Measurements from ENCODE around the gene CDC42BPB. TPM values are rescaled to one million over a fixed set of nuclear protein-coding genes. Genes with fewer than 3 reads are reported as not detected.

Gene CDC42BPB
- total and polyA plus RNA-seq, 2 of the 13 experiments (the other 11 are each of a cell fraction or from before 2014, with no cell fraction given) = 19.7 to 32.3 TPM

DNA sequence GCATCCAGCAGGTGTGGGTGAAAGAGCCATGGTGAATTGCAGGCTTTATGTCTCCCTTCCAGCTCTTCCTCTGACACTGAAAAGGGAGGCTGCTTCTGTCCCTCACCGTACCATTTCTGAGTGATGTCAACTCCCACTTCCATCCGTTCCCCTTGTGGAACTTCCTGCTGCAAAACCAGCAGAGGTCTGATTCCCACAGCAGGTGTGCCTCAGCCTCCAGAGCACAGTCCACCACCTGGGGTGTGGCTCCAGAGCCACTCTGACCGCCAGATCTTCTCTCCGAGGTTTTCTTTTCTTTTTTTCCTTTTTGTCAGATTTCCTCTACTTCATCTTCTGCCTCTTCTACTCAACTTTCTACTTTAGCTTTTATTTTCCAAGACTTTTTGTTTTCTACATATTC is 62.7 kb downstream of the CDC42BPB start:
- no peaks in the 10 kb centered on the region for H3K79me2 ChIP-seq (ENCODE audit: insufficient read depth, low read length)
- H3K27me3 ChIP-seq (ENCODE audit: control insufficient read depth in 1 of 2, insufficient read depth in 2 of 2, low read length in 2 of 2) = no peaks in the 10 kb centered on the region; a peak in 1 of 5 replicates
- no peaks in the 10 kb centered on the region for H4K20me1 ChIP-seq (ENCODE audit: insufficient read depth, low read length)
- peaks cover 22 to 59% of the 10 kb centered on the region in 2 experiments for H3K36me3 ChIP-seq (replicated peaks in 1 of 2; ENCODE audit: control insufficient read depth in 1 of 2, insufficient read depth in 2 of 2, low read length in 2 of 2)
- no peaks in the 10 kb centered on the region for H3K4me1 ChIP-seq (ENCODE audit: insufficient read depth, low read length)
- DNase-seq (ENCODE audit: low spot score) (no peak), FAIRE-seq (no peak), ATAC-seq (no peak)
- no peaks in the 10 kb centered on the region for H3K9me3 ChIP-seq (ENCODE audit: low read length)
- WGBS (ENCODE audit: low lambda C conversion rate) = 97% methylated on average over 4 of the region's 4 CpGs
- no peak overlapping the region for H3K9ac ChIP-seq (ENCODE audit: insufficient read depth, low read depth, low read length)
- intact Hi-C loops (cut with micrococcal nuclease; ENCODE audit: unreplicated experiment) = no loop called here
- CTCF ChIA-PET (ENCODE audit: low intra/inter-chr PET ratio, low total read pairs) = no interaction called here
- no TSS peak for BruUV-seq (replicated peaks)
- H3K27ac ChIP-seq (ENCODE audit: extremely low read length, insufficient read depth, low read length) = no peak overlapping the region
- in situ Hi-C loops (cut with HindIII; ENCODE audit: extremely low pct_ligation_motif_present, low pct_unique_long_range_greater_than_20kb) = no loop called here
- no peak overlapping the region for H3K4me3 ChIP-seq (replicated peaks in 1 of 3; ENCODE audit: insufficient read depth in 1 of 3, low read depth in 2 of 3, low read length in 3 of 3)
- no peak overlapping the region for H3K4me2 ChIP-seq (ENCODE audit: low read depth, low read length)
- POLR2A ChIA-PET = no interaction called here
- H2AFZ ChIP-seq (ENCODE audit: low read length) = no peak overlapping the region
- no peak for TF ChIP-seq MIER3 (CRISPR knock-in tag; IDR thresholded peaks at IDR 0.05; ENCODE audit: borderline replicate concordance)
- TF ChIP-seq ZNF121 (CRISPR knock-in tag; IDR thresholded peaks at IDR 0.05) = no peak
- TF ChIP-seq, protein P1, sequence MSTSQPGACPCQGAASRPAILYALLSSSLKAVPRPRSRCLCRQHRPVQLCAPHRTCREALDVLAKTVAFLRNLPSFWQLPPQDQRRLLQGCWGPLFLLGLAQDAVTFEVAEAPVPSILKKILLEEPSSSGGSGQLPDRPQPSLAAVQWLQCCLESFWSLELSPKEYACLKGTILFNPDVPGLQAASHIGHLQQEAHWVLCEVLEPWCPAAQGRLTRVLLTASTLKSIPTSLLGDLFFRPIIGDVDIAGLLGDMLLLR (CRISPR knock-in tag; IDR thresholded peaks at IDR 0.05) = no peak
- no peak for TF ChIP-seq NFE2 (CRISPR knock-in tag; IDR thresholded peaks at IDR 0.05)
- no peak for TF ChIP-seq ZFP82 (CRISPR knock-in tag; IDR thresholded peaks at IDR 0.05; ENCODE audit: borderline replicate concordance)
- no peak for TF ChIP-seq ZNF275 (CRISPR knock-in tag; IDR thresholded peaks at IDR 0.05; ENCODE audit: borderline replicate concordance)
- no peak for TF ChIP-seq NFKB2 (CRISPR knock-in tag; IDR thresholded peaks at IDR 0.05; ENCODE audit: borderline replicate concordance)
- TF ChIP-seq HNF1A (IDR thresholded peaks at IDR 0.05; ENCODE audit: low read depth) = no peak
- TF ChIP-seq HNF1A (CRISPR knock-in tag; IDR thresholded peaks at IDR 0.05; ENCODE audit: borderline replicate concordance) = no peak
- TF ChIP-seq, protein P2, sequence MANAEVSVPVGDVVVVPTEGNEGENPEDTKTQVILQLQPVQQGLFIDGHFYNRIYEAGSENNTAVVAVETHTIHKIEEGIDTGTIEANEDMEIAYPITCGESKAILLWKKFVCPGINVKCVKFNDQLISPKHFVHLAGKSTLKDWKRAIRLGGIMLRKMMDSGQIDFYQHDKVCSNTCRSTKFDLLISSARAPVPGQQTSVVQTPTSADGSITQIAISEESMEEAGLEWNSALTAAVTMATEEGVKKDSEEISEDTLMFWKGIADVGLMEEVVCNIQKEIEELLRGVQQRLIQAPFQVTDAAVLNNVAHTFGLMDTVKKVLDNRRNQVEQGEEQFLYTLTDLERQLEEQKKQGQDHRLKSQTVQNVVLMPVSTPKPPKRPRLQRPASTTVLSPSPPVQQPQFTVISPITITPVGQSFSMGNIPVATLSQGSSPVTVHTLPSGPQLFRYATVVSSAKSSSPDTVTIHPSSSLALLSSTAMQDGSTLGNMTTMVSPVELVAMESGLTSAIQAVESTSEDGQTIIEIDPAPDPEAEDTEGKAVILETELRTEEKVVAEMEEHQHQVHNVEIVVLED (CRISPR knock-in tag; IDR thresholded peaks at IDR 0.05; ENCODE audit: borderline replicate concordance) = no peak
- no peak for TF ChIP-seq HDAC6 (IDR thresholded peaks at IDR 0.05; ENCODE audit: low read depth, low read length)
- TF ChIP-seq NFYB (CRISPR knock-in tag; IDR thresholded peaks at IDR 0.05) = no peak
- no peak for TF ChIP-seq NR2F2 (IDR thresholded peaks at IDR 0.05; ENCODE audit: borderline replicate concordance, low read depth)
- no peak for TF ChIP-seq ASH2L (IDR thresholded peaks at IDR 0.05; ENCODE audit: insufficient read length, low read depth, low read length)
